Neutrophil (primary cell): ENCODE results near the gene ACIN1.

Experiments
- H3K27ac ChIP-seq: fragments of 200-600 bp; sonication (generic); 2 replicates; pipeline ENCODE4 v1.5.1; 2016; ENCODE audit warnings: mild to moderate bottlenecking, moderate library complexity
- H3K27me3 ChIP-seq: fragments of 200-600 bp; sonication (generic); 2 replicates; pipeline ENCODE4 v1.6.0; 2016; ENCODE audit warnings: mild to moderate bottlenecking
- H3K36me3 ChIP-seq: fragments of 200-600 bp; sonication (generic); 2 replicates; pipeline ENCODE4 v1.5.1; 2017
- H3K4me1 ChIP-seq, 2 experiments: fragments of 200-600 bp in 1 of 2; sonication (generic) in 1 of 2; 1 replicate in 1 of 2; 2 replicates in 1 of 2; pipeline versions ENCODE4 v1.5.1 to v1.6.1; 2013 to 2016; ENCODE audit warnings: low read depth in 1 of 2, low read length in 1 of 2, mild to moderate bottlenecking in 1 of 2, moderate library complexity in 1 of 2; ENCODE audit not compliant: control insufficient read depth in 1 of 2, insufficient read depth in 1 of 2
- H3K4me3 ChIP-seq, 2 experiments: fragments of 200-600 bp in 1 of 2; sonication (generic) in 1 of 2; 1 replicate in 1 of 2; 2 replicates in 1 of 2; pipeline ENCODE4 v1.5.1; 2013 to 2016; ENCODE audit warnings: low read depth in 1 of 2, low read length in 1 of 2, mild to moderate bottlenecking in 1 of 2, moderate library complexity in 1 of 2
- H3K9me3 ChIP-seq: fragments of 200-600 bp; sonication (generic); 2 replicates; pipeline ENCODE4 v1.5.1; 2016
- TF ChIP-seq, protein P1 (sequence below): fragments of 200-600 bp; sonication (generic); IDR thresholded peaks from 2 replicates; pipeline ENCODE4 v1.5.1; 2016; ENCODE audit warnings: antibody characterized with exemption

Gene ACIN1

GRCh38 chr14:23106747-23107045, 11.8 kb upstream of the ACIN1 start:
- Histone ChIP-seq H3K36me3 (no peaks in the 10 kb centered on the region), H3K27me3 (no peaks in the 10 kb centered on the region), H3K4me3 (no peak overlapping the region), H3K4me1 (peaks cover 33 to 37% of the 10 kb centered on the region in 2 experiments), H3K9me3 (no peaks in the 10 kb centered on the region), H3K27ac (no peak overlapping the region)
- TF ChIP-seq, protein P1, sequence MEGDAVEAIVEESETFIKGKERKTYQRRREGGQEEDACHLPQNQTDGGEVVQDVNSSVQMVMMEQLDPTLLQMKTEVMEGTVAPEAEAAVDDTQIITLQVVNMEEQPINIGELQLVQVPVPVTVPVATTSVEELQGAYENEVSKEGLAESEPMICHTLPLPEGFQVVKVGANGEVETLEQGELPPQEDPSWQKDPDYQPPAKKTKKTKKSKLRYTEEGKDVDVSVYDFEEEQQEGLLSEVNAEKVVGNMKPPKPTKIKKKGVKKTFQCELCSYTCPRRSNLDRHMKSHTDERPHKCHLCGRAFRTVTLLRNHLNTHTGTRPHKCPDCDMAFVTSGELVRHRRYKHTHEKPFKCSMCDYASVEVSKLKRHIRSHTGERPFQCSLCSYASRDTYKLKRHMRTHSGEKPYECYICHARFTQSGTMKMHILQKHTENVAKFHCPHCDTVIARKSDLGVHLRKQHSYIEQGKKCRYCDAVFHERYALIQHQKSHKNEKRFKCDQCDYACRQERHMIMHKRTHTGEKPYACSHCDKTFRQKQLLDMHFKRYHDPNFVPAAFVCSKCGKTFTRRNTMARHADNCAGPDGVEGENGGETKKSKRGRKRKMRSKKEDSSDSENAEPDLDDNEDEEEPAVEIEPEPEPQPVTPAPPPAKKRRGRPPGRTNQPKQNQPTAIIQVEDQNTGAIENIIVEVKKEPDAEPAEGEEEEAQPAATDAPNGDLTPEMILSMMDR, result no peak

DNA sequence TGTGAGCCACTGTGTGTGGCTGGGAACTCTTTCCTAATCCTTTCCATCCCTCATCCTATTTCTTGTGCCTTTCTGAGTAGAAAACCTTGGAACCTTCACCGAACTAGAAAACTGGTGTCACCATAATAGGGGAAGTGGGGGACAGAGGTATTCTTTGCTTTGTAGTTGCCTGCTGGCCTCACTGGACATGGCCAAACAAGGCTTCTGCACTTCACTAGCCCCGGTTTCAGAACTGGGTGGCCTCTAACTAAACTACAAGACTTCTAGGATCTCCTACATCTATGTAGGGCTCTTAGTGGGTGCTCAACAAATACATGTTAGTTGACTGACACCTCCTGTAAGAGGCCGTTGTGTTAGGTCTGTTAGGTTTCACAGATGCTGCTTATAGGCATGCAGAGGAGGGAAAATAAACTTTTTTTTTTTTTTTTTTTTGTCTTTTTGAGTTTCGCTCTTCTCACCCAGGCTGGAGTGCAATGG, 10.4 kb upstream of the ACIN1 start:
- TF ChIP-seq, protein P1, result no peak

GRCh38 chr14:23104591-23105347, 9.8 kb upstream of the ACIN1 start, which contains the start of gene CIROP:
Gene CIROP, minus strand, starts transcription at chr14:23104989. Its CDS starts 69 bp downstream, at chr14:23104920.
- H3K4me3 ChIP-seq, result no peak within 1 kb of the TSS
- TF ChIP-seq, protein P1, result no peak
- H3K4me1 ChIP-seq, result peaks cover 17 to 21% of the 10 kb centered on the region in 2 experiments
- H3K9me3 ChIP-seq, result no peaks in the 10 kb centered on the region
- no peaks in the 10 kb centered on the region for H3K27me3 ChIP-seq
- no peak within 1 kb of the TSS for H3K27ac ChIP-seq
- no peaks in the 10 kb centered on the region for H3K36me3 ChIP-seq

More for the DNA sequence above, 10.4 kb upstream of the ACIN1 start:
- Histone ChIP-seq H3K4me3 (no peak overlapping the region), H3K9me3 (no peaks in the 10 kb centered on the region), H3K36me3 (no peaks in the 10 kb centered on the region), H3K4me1 (peaks cover 21 to 27% of the 10 kb centered on the region in 2 experiments), H3K27me3 (no peaks in the 10 kb centered on the region), H3K27ac (no peak overlapping the region)

DNA sequence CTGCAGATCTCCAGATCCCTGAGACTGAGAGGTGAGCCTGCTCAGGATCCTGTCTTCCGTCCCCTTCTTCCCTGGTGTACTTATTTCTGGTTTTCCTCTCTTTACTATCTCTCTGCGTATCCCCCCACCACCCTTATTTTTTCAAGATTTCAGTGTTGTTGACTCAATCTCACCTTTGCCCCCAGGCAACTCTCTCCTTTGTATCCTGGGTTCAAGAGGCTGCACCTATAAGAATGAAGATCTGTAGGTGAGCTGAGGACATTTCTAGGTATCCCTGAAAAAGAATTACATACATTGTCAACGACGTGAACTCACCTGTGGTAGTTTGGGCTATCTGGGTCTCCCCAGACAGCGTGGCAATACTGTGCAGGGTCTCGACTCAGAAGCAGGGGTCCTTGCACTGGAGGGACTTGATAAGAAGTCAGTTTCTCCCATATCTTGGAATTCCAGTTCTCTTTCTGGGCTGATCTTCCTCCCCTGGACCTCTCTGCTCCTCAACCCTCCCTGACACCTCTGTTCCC, 9.2 kb upstream of the ACIN1 start:
- no peak overlapping the region for H3K4me3 ChIP-seq
- H3K4me1 ChIP-seq, result peaks cover 13 to 18% of the 10 kb centered on the region in 2 experiments

DNA sequence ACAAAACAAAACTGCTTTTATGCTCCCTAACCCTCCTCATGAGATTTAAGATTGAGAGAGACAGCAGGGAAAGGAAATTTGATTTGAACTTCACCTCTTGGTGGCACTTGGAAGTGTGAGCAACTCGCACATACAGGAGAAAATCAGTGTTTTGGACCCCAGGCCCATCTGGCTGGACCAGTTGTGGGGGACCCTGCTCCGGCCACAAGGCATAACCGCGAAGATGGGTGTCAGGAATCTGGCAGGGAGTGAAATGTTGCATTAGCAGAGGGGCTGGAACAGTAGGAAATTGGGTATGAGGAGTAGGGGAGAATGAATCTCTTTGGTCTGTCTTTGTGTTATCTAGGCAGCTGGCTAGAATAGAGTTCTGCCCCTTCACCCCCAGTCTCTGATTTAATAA, 8.6 kb upstream of the ACIN1 start:
- H3K36me3 ChIP-seq, result peaks cover 6% of the 10 kb centered on the region
- H3K4me1 ChIP-seq, result peaks cover 13 to 18% of the 10 kb centered on the region in 2 experiments
- H3K9me3 ChIP-seq, result no peaks in the 10 kb centered on the region
- no peak overlapping the region for H3K27ac ChIP-seq
- TF ChIP-seq, protein P1, result no peak
- H3K27me3 ChIP-seq, result no peaks in the 10 kb centered on the region
- no peak overlapping the region for H3K4me3 ChIP-seq

More for the DNA sequence above, 9.2 kb upstream of the ACIN1 start:
- H3K27me3 ChIP-seq, result no peaks in the 10 kb centered on the region
- TF ChIP-seq, protein P1, result no peak
- H3K27ac ChIP-seq, result no peak overlapping the region
- no peaks in the 10 kb centered on the region for H3K9me3 ChIP-seq
- H3K36me3 ChIP-seq, result peaks cover under 1% of the 10 kb centered on the region
